Nephron progenitor cell (in vitro differentiated cells): ENCODE data around the gene DESI2.

Source experiments
- DNase-seq: peaks from one replicate; pipeline ENCODE4 v3.0.0; 2021
- H3K27ac Mint-ChIP-seq: 2 replicates; pipeline ENCODE4 v1.8.0; 2021; ENCODE audit warnings: mild to moderate bottlenecking, moderate library complexity, mixed read lengths
- H3K27me3 Mint-ChIP-seq: 2 replicates; pipeline ENCODE4 v1.8.0; 2021; ENCODE audit warnings: mild to moderate bottlenecking, low read depth, mixed read lengths; ENCODE audit not compliant: poor library complexity
- H3K36me3 Mint-ChIP-seq: 2 replicates; pipeline ENCODE4 v1.8.0; 2021; ENCODE audit warnings: low read depth, mixed read lengths
- H3K4me1 Mint-ChIP-seq: 2 replicates; pipeline ENCODE4 v1.8.0; 2021; ENCODE audit warnings: mixed read lengths
- H3K4me3 Mint-ChIP-seq: 2 replicates; pipeline ENCODE4 v1.8.0; 2021; ENCODE audit warnings: mild to moderate bottlenecking, moderate library complexity, mixed read lengths
- H3K9me3 Mint-ChIP-seq: 2 replicates; pipeline ENCODE4 v1.8.0; 2021; ENCODE audit warnings: mild to moderate bottlenecking, moderate library complexity, mixed read lengths
- CTCF ChIP-seq: fragments of 200-600 bp; sonication (generic); IDR thresholded peaks from 2 replicates; pipeline ENCODE4 v1.5.0; 2021; ENCODE audit warnings: antibody characterized with exemption

The DESI2 gene

GRCh38 chr1:244652623-244653438, at the start of gene DESI2:
TSS of gene DESI2 (plus strand) at chr1:244653126. CDS start at chr1:244653314, 188 bp downstream.
- peaks cover 8% of the 10 kb centered on the region for H3K9me3 Mint-ChIP-seq
- TF ChIP-seq CTCF: peak; percentile 38
- H3K36me3 Mint-ChIP-seq: peaks cover 16% of the 10 kb centered on the region
- H3K27ac Mint-ChIP-seq: no peak within 1 kb of the TSS
- peaks cover 11% of the 10 kb centered on the region for H3K4me1 Mint-ChIP-seq
- H3K4me3 Mint-ChIP-seq: peak within 1 kb of the TSS; percentile 86
- H3K27me3 Mint-ChIP-seq: peaks cover 15% of the 10 kb centered on the region
- DNase-seq: peak; percentile 95

DNA sequence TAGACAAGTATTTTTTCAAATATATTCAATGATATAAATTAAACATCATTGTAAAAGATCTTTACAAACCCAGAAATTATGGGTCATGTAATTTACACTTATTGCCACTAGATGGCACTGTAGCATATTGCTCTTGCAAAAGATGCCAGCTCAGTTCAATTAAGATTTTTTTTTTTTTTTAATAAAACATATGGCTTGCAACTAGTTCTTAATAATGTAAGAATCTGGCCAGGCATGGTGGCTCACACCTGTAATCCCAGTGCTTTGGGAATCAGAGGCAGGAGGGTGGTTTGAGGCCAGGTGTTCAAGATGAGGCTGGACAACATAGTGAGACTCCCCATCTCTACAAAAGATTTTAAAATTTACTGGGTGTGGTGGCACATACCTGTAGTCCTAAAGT, 49.4 kb upstream of the DESI2 start:
- Mint-ChIP-seq H3K27ac (no peak overlapping the region), H3K9me3 (no peaks in the 10 kb centered on the region), H3K36me3 (no peaks in the 10 kb centered on the region), H3K4me1 (peaks cover 24% of the 10 kb centered on the region), H3K27me3 (peaks cover 5% of the 10 kb centered on the region), H3K4me3 (no peak overlapping the region)
- TF ChIP-seq CTCF: peak; percentile 87
- no peak for DNase-seq

DNA sequence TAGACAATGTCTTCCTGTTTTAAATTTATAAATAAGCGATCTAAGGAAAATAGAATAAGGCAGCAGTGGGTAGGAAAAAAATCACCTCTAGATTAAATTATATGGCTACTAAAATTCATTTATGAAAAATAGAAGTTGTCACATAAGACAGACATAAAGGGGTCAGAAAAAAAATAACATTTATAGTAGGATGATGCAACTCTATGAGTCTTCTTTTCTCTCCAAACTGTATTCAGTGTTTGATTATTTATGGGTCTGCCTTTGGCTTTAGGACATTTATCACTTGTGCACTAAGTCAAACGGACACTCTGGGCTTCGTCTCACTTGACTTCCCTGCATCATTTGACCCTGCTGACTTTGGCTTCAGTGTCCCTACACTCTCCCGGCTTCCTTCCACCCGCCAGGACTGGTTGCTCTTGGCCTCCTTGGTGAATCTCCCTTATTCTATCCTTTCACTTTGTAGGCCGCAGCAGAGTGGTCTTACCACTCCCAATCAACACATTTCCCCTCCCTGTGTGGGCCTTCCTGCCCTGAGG, 47.0 kb upstream of the DESI2 start:
- Mint-ChIP-seq H3K27ac (peak overlapping the region; percentile 40), H3K9me3 (no peaks in the 10 kb centered on the region), H3K36me3 (no peaks in the 10 kb centered on the region)

GRCh38 chr1:244614113-244614836, 38.7 kb upstream of the DESI2 start:
- Mint-ChIP-seq H3K36me3 (no peaks in the 10 kb centered on the region), H3K9me3 (no peaks in the 10 kb centered on the region), H3K27ac (peak overlapping the region; percentile 18), H3K4me1 (no peaks in the 10 kb centered on the region), H3K4me3 (no peak overlapping the region), H3K27me3 (no peaks in the 10 kb centered on the region)
- TF ChIP-seq CTCF: no peak
- no peak for DNase-seq

More for the DNA sequence above, 47.0 kb upstream of the DESI2 start:
- Mint-ChIP-seq H3K27me3 (peaks cover 5% of the 10 kb centered on the region), H3K4me1 (peaks cover 24% of the 10 kb centered on the region), H3K4me3 (no peak overlapping the region)
- no peak for TF ChIP-seq CTCF
- peak; percentile 13 for DNase-seq

GRCh38 chr1:244614879-244615278, 38.0 kb upstream of the DESI2 start:
- Mint-ChIP-seq H3K27ac (no peak overlapping the region), H3K27me3 (no peaks in the 10 kb centered on the region), H3K36me3 (no peaks in the 10 kb centered on the region), H3K4me3 (no peak overlapping the region), H3K9me3 (no peaks in the 10 kb centered on the region), H3K4me1 (no peaks in the 10 kb centered on the region)
- no peak for DNase-seq
- no peak for TF ChIP-seq CTCF
